IPS DF 4.7 (cell line): ENCODE measurements around the gene CUL9.
A peak's percentile ranks its signal among the peaks of the same experiment; 100 is the strongest.
"Not testable (repeated sequence)": the region's sequence is repeated elsewhere in the genome, so short reads cannot be mapped to it uniquely, and the experiment has no call there.

Experiments
- DNase-seq: peaks from one replicate; pipeline ENCODE4 v3.0.0-alpha.2; 2013; ENCODE audit warnings: low spot score; ENCODE audit errors: extremely low read depth

CUL9 gene

GRCh38 chr6:43181942-43182860 lies at the start of gene CUL9:
CUL9 (plus strand) TSS chr6:43182196; CDS start chr6:43184311, 2,115 bp downstream.
- no peak for DNase-seq

GRCh38 chr6:43138267-43138666 lies 43.7 kb upstream of the CUL9 start:
- no peak for DNase-seq

- not testable (repeated sequence) for DNase-seq
Observed at GRCh38 chr6:43139973-43140372, 42.0 kb upstream of the CUL9 start.

- DNase-seq, result no peak
Observed at GRCh38 chr6:43141644-43142043, 40.4 kb upstream of the CUL9 start.

- DNase-seq, result no peak
Observed at GRCh38 chr6:43142101-43142500, 39.9 kb upstream of the CUL9 start.

- peak; percentile 71 for DNase-seq
Observed at GRCh38 chr6:43143235-43144128, 38.5 kb upstream of the CUL9 start.

GRCh38 chr6:43144879-43145278 lies 37.1 kb upstream of the CUL9 start:
- DNase-seq, result no peak

GRCh38 chr6:43146261-43146660 lies 35.7 kb upstream of the CUL9 start:
- no peak for DNase-seq

- DNase-seq, result no peak
Observed at GRCh38 chr6:43146709-43147688, 35.0 kb upstream of the CUL9 start.

- no peak for DNase-seq
Observed at GRCh38 chr6:43147691-43148477, 34.1 kb upstream of the CUL9 start.

GRCh38 chr6:43149265-43149664 lies 32.7 kb upstream of the CUL9 start:
- no peak for DNase-seq

- DNase-seq, result no peak
Observed at GRCh38 chr6:43150051-43150751, 31.8 kb upstream of the CUL9 start.

GRCh38 chr6:43159599-43159998 lies 22.4 kb upstream of the CUL9 start:
- DNase-seq, result no peak

- DNase-seq, result no peak
Observed at GRCh38 chr6:43163899-43164298, 18.1 kb upstream of the CUL9 start.

- DNase-seq, result peak; percentile 44
Observed at GRCh38 chr6:43170417-43170930, 11.5 kb upstream of the CUL9 start.

GRCh38 chr6:43170931-43171706 lies 10.9 kb upstream of the CUL9 start, which contains the start of gene SRF:
SRF (plus strand) TSS chr6:43171269; CDS start chr6:43171657, 388 bp downstream.
- DNase-seq, result peak; percentile 96

GRCh38 chr6:43171707-43172103 lies 10.3 kb upstream of the CUL9 start:
- DNase-seq, result no peak
